Stimulated activated CD8-positive, alpha-beta memory T cell treated with anti-CD3 and anti-CD28 coated beads, Interleukin-15, amount 100 ng/mL, for 48 hours (primary cell): ENCODE measurements around the gene NECAB3.
A peak's percentile ranks its signal among the peaks of the same experiment; 100 is the strongest.
"Not testable (repeated sequence)": the region's sequence is repeated elsewhere in the genome, so short reads cannot be mapped to it uniquely, and the experiment has no call there.

Experiments
- DNase-seq, 2 donors: peaks; one replicate each; pipeline ENCODE4 v3.0.0-alpha.2; 2020; ENCODE audit warnings: low read depth in 2 of 2

Gene NECAB3

GRCh38 chr20:33674294-33675135, at the start of gene NECAB3:
Gene NECAB3, minus strand, starts transcription at chr20:33674428. Its CDS starts 76 bp downstream, at chr20:33674352.
- peak; percentile 64 to 67 for DNase-seq

- DNase-seq, result no peak
These were observed 47.3 kb upstream of the NECAB3 start for GRCh38 chr20:33721391-33722140.

GRCh38 chr20:33719989-33720709, 45.9 kb upstream of the NECAB3 start, which contains the start of gene PXMP4:
Gene PXMP4, minus strand, starts transcription at chr20:33720310. Its CDS starts 103 bp downstream, at chr20:33720207.
- DNase-seq, result peak; percentile 80 to 81

GRCh38 chr20:33719277-33719988, 45.2 kb upstream of the NECAB3 start:
- no peak for DNase-seq

- DNase-seq, result no peak
These were observed 42.3 kb upstream of the NECAB3 start for GRCh38 chr20:33716498-33716897.

GRCh38 chr20:33713865-33714367, 39.7 kb upstream of the NECAB3 start:
- DNase-seq, result no peak

- no peak for DNase-seq
These were observed 37.2 kb upstream of the NECAB3 start for GRCh38 chr20:33711446-33711738.

GRCh38 chr20:33710681-33711445, 36.6 kb upstream of the NECAB3 start:
- DNase-seq, result no peak

GRCh38 chr20:33709905-33710541, 35.8 kb upstream of the NECAB3 start:
- no peak for DNase-seq

- DNase-seq, result no peak
These were observed 35.2 kb upstream of the NECAB3 start for GRCh38 chr20:33709398-33709797.

GRCh38 chr20:33707668-33708067, 33.4 kb upstream of the NECAB3 start:
- DNase-seq, result no peak

- DNase-seq, result no peak
These were observed 30.1 kb upstream of the NECAB3 start for GRCh38 chr20:33704197-33704924.

GRCh38 chr20:33703498-33704137, 29.4 kb upstream of the NECAB3 start:
- no peak for DNase-seq

- DNase-seq, result no peak
These were observed 28.6 kb upstream of the NECAB3 start for GRCh38 chr20:33702861-33703260.

- DNase-seq, result no peak
These were observed 27.6 kb upstream of the NECAB3 start for GRCh38 chr20:33701629-33702450.

GRCh38 chr20:33700696-33701441, 26.6 kb upstream of the NECAB3 start:
- not testable (repeated sequence) for DNase-seq

GRCh38 chr20:33698966-33699365, 24.7 kb upstream of the NECAB3 start:
- DNase-seq, result not testable (repeated sequence)
